ENCODE results near the gene LRCOL1. TPM values are rescaled to one million over a fixed set of nuclear protein-coding genes. Genes with fewer than 3 reads are reported as not detected.

Gene LRCOL1
- total and polyA plus RNA-seq, 10 donors, result 0.54 to 4.1 (median 1.4) TPM; not detected in 2

GRCh38 chr12:132559652-132560363, 50.6 kb downstream of the LRCOL1 start:
- intact Hi-C loops (cut with DNase I; ENCODE audit: low total_unique reads), result no loop called here
- H3K27ac ChIP-seq, result peak overlapping the region in 4 of 8 donors; percentile 2 to 50 (median 18)
- H3K27me3 ChIP-seq (replicated peaks in 1 of 7), result peaks cover 0 to 31% (median 2%) of the 10 kb centered on the region in 7 donors
- H3K36me3 ChIP-seq, result peaks cover 0 to 20% (median 0%) of the 10 kb centered on the region in 6 donors
- H3K9me3 ChIP-seq, result no peaks in the 10 kb centered on the region
- DNase-seq, result peak; percentile 85
- TF ChIP-seq POLR2A (IDR thresholded peaks at IDR 0.05) (no peak), POLR2AphosphoS5 (IDR thresholded peaks at IDR 0.05) (no peak), CTCF (IDR thresholded peaks at IDR 0.05 in 8 of 11, conservative IDR thresholded peaks at IDR 0.05 in 3 of 11) (no peak)
- H3K4me3 ChIP-seq, result peak overlapping the region; percentile 47 to 84 (median 65)
- peaks cover 22 to 63% (median 40%) of the 10 kb centered on the region in 6 donors for H3K4me1 ChIP-seq
- WGBS, 5 donors, result 0 to 1% (median 0%) methylated on average over 7 to 98 of the region's 98 CpGs

- H3K4me3 ChIP-seq, result peak overlapping the region; percentile 34 to 84 (median 62)
- H3K4me1 ChIP-seq, result peaks cover 22 to 65% (median 40%) of the 10 kb centered on the region in 6 donors
- peak; percentile 87 for DNase-seq
- H3K27me3 ChIP-seq (replicated peaks in 1 of 7), result peaks cover 0 to 31% (median 2%) of the 10 kb centered on the region in 7 donors
- peak overlapping the region in 2 of 8 donors; percentile 2 to 30 for H3K27ac ChIP-seq
- H3K9me3 ChIP-seq, result no peaks in the 10 kb centered on the region
- 18 to 26% (median 22%) methylated on average over 38 to 45 of the region's 45 CpGs for WGBS, 5 donors
- intact Hi-C loops (cut with DNase I; ENCODE audit: low total_unique reads), result no loop called here
- TF ChIP-seq POLR2A (IDR thresholded peaks at IDR 0.05) (no peak), POLR2AphosphoS5 (IDR thresholded peaks at IDR 0.05) (peak; percentile 51 to 71 (median 70))
- peaks cover 0 to 24% (median 0%) of the 10 kb centered on the region in 6 donors for H3K36me3 ChIP-seq
These were observed 51.3 kb downstream of the LRCOL1 start for GRCh38 chr12:132558861-132559623.

- H3K27ac ChIP-seq, result peak overlapping the region in 1 of 8 donors; percentile 30
- H3K4me1 ChIP-seq, result peaks cover 22 to 65% (median 40%) of the 10 kb centered on the region in 6 donors
- no peak for DNase-seq
- 53 to 89% (median 65%) methylated on average over 16 to 35 of the region's 35 CpGs for WGBS, 5 donors
- H3K36me3 ChIP-seq, result peaks cover 0 to 29% (median 0%) of the 10 kb centered on the region in 6 donors
- H3K27me3 ChIP-seq (replicated peaks in 1 of 7), result peaks cover 0 to 31% (median 2%) of the 10 kb centered on the region in 7 donors
- peak in 2 of 3 donors; percentile 5 to 15 for TF ChIP-seq POLR2AphosphoS5 (IDR thresholded peaks at IDR 0.05)
- TF ChIP-seq CTCF (IDR thresholded peaks at IDR 0.05 in 8 of 11, conservative IDR thresholded peaks at IDR 0.05 in 3 of 11), result no peak
- H3K9me3 ChIP-seq, result no peaks in the 10 kb centered on the region
- intact Hi-C loops (cut with DNase I; ENCODE audit: low total_unique reads), result no loop called here
- peak overlapping the region in 2 of 8 donors; percentile 71 to 84 for H3K4me3 ChIP-seq
These were observed 52.1 kb downstream of the LRCOL1 start for GRCh38 chr12:132558042-132558856.

GRCh38 chr12:132557291-132558015, 52.9 kb downstream of the LRCOL1 start:
- H3K4me1 ChIP-seq, result peaks cover 22 to 65% (median 40%) of the 10 kb centered on the region in 6 donors
- peaks cover 0 to 37% (median 5%) of the 10 kb centered on the region in 6 donors for H3K36me3 ChIP-seq

More at GRCh38 chr12:132557291-132558015, 52.9 kb downstream of the LRCOL1 start:
- no peak for TF ChIP-seq POLR2AphosphoS5 (IDR thresholded peaks at IDR 0.05)
- TF ChIP-seq CTCF (IDR thresholded peaks at IDR 0.05 in 8 of 11, conservative IDR thresholded peaks at IDR 0.05 in 3 of 11), result no peak
- TF ChIP-seq POLR2A (IDR thresholded peaks at IDR 0.05), result no peak
- no peak for DNase-seq
- H3K27ac ChIP-seq, result no peak overlapping the region
- 88 to 95% (median 94%) methylated on average over 19 of the region's 19 CpGs for WGBS, 5 donors
- intact Hi-C loops (cut with DNase I; ENCODE audit: low total_unique reads), result no loop called here
- H3K4me3 ChIP-seq, result no peak overlapping the region
- H3K9me3 ChIP-seq, result no peaks in the 10 kb centered on the region
- H3K27me3 ChIP-seq (replicated peaks in 1 of 7), result peaks cover 0 to 31% (median 2%) of the 10 kb centered on the region in 7 donors

All from spleen (tissue), 11 donors.